SKM-1 (cell line): ENCODE results near the gene FHOD1.

Experiments
- DNase-seq: peaks from one replicate; lab custom pipeline; 2025; ENCODE audit not compliant: unreplicated experiment; lab: John Stamatoyannopoulos, UW

The FHOD1 gene

GRCh38 chr16:67277999-67278772 is 30.9 kb upstream of the FHOD1 start:
- DNase-seq: no peak

- no peak for DNase-seq
Observed at GRCh38 chr16:67277294-67277998, 30.2 kb upstream of the FHOD1 start.

GRCh38 chr16:67275321-67275720 is 28.0 kb upstream of the FHOD1 start:
- no peak for DNase-seq

GRCh38 chr16:67271446-67271845 is 24.2 kb upstream of the FHOD1 start:
- no peak for DNase-seq

GRCh38 chr16:67270931-67271338 is 23.7 kb upstream of the FHOD1 start:
- no peak for DNase-seq

- DNase-seq: no peak
Observed at GRCh38 chr16:67269766-67270165, 22.5 kb upstream of the FHOD1 start.

- DNase-seq: no peak
Observed at GRCh38 chr16:67268136-67268579, 20.9 kb upstream of the FHOD1 start.

- DNase-seq: no peak
Observed at GRCh38 chr16:67265834-67266233, 18.6 kb upstream of the FHOD1 start.

- no peak for DNase-seq
Observed at GRCh38 chr16:67264866-67265265, 17.6 kb upstream of the FHOD1 start.

GRCh38 chr16:67264277-67264676 is 17.0 kb upstream of the FHOD1 start:
- DNase-seq: no peak

GRCh38 chr16:67263201-67263600 is 15.9 kb upstream of the FHOD1 start:
- no peak for DNase-seq

GRCh38 chr16:67260426-67261063 is 13.3 kb upstream of the FHOD1 start:
- peak; percentile 53 for DNase-seq

GRCh38 chr16:67259705-67260104 is 12.4 kb upstream of the FHOD1 start:
- no peak for DNase-seq

- no peak for DNase-seq
Observed at GRCh38 chr16:67258161-67258835, 11.0 kb upstream of the FHOD1 start.

GRCh38 chr16:67257486-67258160 is 10.3 kb upstream of the FHOD1 start:
- no peak for DNase-seq

- no peak for DNase-seq
Observed at GRCh38 chr16:67256701-67257230, 9.5 kb upstream of the FHOD1 start.

- DNase-seq: no peak
Observed at GRCh38 chr16:67255553-67256221, 8.4 kb upstream of the FHOD1 start.

GRCh38 chr16:67254801-67255552 is 7.7 kb upstream of the FHOD1 start:
- no peak for DNase-seq
